Psoas muscle (tissue), 8 donors: ENCODE data around the gene SUFU. TPM values are rescaled to one million over a fixed set of nuclear protein-coding genes. Genes with fewer than 3 reads are reported as not detected.
A peak's percentile ranks its signal among the peaks of the same experiment; 100 is the strongest.

Experiments
- ATAC-seq, 4 donors: fragments of 200-7000 bp; cut with Tn5 transposase; one replicate each; pipeline ENCODE4 v1.9.1; 2020; ENCODE audit warnings: moderate library complexity in 3 of 4, mild to moderate bottlenecking in 2 of 4
- DNase-seq, 2 donors: peaks; one replicate each; pipeline ENCODE4 v3.0.0-alpha.2; 2020
- H3K27ac ChIP-seq: fragments of 200-600 bp; one replicate; pipeline ENCODE4 v1.8.0; 2022
- H3K27me3 ChIP-seq, 3 donors: fragments of 200-600 bp in 1 of 3; one replicate each; pipeline versions ENCODE4 v1.6.1 to v1.8.0; 2013 to 2022; ENCODE audit warnings: low read length in 2 of 3, mild to moderate bottlenecking in 2 of 3, moderate library complexity in 1 of 3; ENCODE audit not compliant: insufficient read depth in 3 of 3
- H3K36me3 ChIP-seq, 2 donors: fragments of 200-600 bp in 1 of 2; one replicate each; pipeline versions ENCODE4 v1.6.1 to v1.8.0; 2013 to 2022; ENCODE audit warnings: low read depth in 1 of 2, mild to moderate bottlenecking in 1 of 2, moderate library complexity in 1 of 2; ENCODE audit not compliant: insufficient read depth in 1 of 2
- H3K4me1 ChIP-seq: fragments of 200-600 bp; one replicate; pipeline ENCODE4 v1.8.0; 2022
- H3K4me3 ChIP-seq: fragments of 200-600 bp; one replicate; pipeline ENCODE4 v1.8.0; 2022; ENCODE audit warnings: mild to moderate bottlenecking
- H3K9me3 ChIP-seq: fragments of 200-600 bp; one replicate; pipeline ENCODE4 v1.8.0; 2022
- WGBS, 3 donors: extraction: QIAGEN DNeasy Blood & Tissue Kit; methylation state at CpG; one replicate each; pipeline versions ENCODE4 v1.1.6 to v1.1.7; 2013; 5-methylcytosine and 5-hydroxymethylcytosine counted together
- intact Hi-C, 2 donors: fragments of 100-400 bp; cut with DNase I; formaldehyde crosslinking; loops; one replicate each; pipeline versions ENCODE4 v1.11.0 to v1.14.2; 2022
- polyA plus RNA-seq, 3 donors: library from polyadenylated mRNA; stranded (reverse); fragments of 200-250 nt; gene quantifications; one replicate each; pipeline ENCODE4 v1.2.3, GENCODE V29; 2013
- total RNA-seq, 4 donors: library from RNA; stranded (reverse); fragmentation: NEBNext Ultra II Directional in 2 of 4; extraction: Animal tissue kit (Norgen Biotek cat#: 25700) in 2 of 4; gene quantifications; one replicate each; pipeline versions ENCODE4 v1.2.1 to v1.2.4, GENCODE V29; 2021 to 2023
- TF ChIP-seq, protein P1 (sequence below): fragments of 200-600 bp; IDR thresholded peaks from one replicate; pipeline ENCODE4 v1.8.0; 2022; ENCODE audit warnings: antibody characterized with exemption
- donor health status: healthy with polysubstance abuse.
- donor health status: DM: no; HTN: no; CAD: no; lungs with moderate emphysema.
- donor health status: Bipolar disorder and iron deficiency.
- donor health status: healthy.
- donor health status: DM: yes; HTN: yes; CAD: no.
- donor health status: DM: no; HTN: no; CAD: no.
- donor health status: DM: no; HTN: no; CAD: no.
- donor health status: DM: yes; HTN: yes; CAD: no.

The SUFU gene
- total and polyA plus RNA-seq, 7 donors = 2.1 to 6.8 (median 5.1) TPM

DNA sequence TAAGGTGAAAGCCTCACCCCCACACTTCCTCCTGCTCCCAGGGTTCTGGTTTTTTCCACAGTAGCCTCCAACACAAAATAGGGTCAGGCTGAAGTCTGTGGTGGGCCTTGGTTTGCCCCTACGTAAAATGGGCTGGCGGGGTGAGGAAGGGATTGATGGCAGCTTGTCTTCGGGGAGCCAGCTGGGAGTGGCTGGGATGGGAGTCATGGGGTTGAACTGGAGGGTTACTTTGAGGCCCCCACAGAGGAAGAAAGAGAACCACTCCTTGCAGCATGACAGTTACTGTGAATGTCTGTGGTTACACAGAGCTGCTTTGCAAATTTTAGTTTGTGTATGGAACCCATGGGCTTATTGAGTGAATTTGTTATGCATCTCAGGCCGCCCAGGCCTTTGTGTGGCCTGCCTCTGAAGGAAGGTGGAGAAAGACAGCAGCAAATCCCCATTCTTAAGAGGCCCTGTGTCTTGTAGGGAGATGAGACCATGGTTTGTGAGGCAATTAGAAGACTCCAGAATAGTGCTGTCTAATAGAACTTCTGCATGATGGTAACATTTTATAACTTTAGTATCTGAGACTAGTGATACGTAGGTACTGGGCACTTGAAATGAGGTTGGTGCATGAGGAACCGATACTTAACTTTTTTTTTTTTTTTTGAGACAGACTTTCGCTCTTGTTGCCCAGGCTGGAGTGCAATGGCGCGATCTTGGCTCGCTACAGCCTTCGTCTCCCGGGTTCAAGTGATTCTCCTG lies 148.6 kb downstream of the SUFU start:
- Histone ChIP-seq H3K27ac (no peak overlapping the region), H3K9me3 (no peaks in the 10 kb centered on the region), H3K36me3 (peaks cover 0 to 76% of the 10 kb centered on the region in 2 donors), H3K4me1 (peaks cover 43% of the 10 kb centered on the region), H3K27me3 (no peaks in the 10 kb centered on the region), H3K4me3 (no peak overlapping the region)
- TF ChIP-seq, protein P1, sequence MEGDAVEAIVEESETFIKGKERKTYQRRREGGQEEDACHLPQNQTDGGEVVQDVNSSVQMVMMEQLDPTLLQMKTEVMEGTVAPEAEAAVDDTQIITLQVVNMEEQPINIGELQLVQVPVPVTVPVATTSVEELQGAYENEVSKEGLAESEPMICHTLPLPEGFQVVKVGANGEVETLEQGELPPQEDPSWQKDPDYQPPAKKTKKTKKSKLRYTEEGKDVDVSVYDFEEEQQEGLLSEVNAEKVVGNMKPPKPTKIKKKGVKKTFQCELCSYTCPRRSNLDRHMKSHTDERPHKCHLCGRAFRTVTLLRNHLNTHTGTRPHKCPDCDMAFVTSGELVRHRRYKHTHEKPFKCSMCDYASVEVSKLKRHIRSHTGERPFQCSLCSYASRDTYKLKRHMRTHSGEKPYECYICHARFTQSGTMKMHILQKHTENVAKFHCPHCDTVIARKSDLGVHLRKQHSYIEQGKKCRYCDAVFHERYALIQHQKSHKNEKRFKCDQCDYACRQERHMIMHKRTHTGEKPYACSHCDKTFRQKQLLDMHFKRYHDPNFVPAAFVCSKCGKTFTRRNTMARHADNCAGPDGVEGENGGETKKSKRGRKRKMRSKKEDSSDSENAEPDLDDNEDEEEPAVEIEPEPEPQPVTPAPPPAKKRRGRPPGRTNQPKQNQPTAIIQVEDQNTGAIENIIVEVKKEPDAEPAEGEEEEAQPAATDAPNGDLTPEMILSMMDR = no peak
- peak in 1 of 2 donors; percentile 5 for DNase-seq
- no peak for ATAC-seq
- intact Hi-C loops = no loop called here
- 87 to 90% (median 89%) methylated on average over 12 of the region's 12 CpGs for WGBS, 3 donors

DNA sequence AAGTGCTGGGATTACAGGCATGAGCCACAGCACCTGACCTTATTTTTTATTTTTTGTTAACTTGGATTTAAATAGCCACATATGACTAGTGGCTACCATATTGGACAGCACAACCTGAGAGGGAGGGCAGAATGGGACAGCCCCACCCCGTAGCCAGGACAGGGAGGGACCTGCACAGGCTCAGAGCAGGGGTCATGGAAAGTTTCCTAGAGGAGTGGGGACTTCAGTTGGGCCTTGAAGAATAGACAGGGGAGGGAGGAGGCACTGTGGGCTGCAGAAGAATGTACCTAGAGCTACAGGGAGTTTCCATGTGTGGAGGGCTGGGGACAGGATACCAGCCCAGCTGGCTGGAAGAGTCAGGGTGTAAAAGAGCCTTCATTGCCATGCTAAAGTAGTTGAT lies 149.3 kb downstream of the SUFU start:
- intact Hi-C loops = no loop called here
- H3K27ac ChIP-seq = no peak overlapping the region
- H3K27me3 ChIP-seq = no peaks in the 10 kb centered on the region
- no peak overlapping the region for H3K4me3 ChIP-seq
- H3K4me1 ChIP-seq = peaks cover 36% of the 10 kb centered on the region
- no peaks in the 10 kb centered on the region for H3K9me3 ChIP-seq
- DNase-seq (peak in 1 of 2 donors; percentile 0), ATAC-seq (no peak)
- WGBS, 3 donors = 89 to 94% (median 91%) methylated on average over 1 of the region's 1 CpG
- H3K36me3 ChIP-seq = peaks cover 0 to 78% of the 10 kb centered on the region in 2 donors
- TF ChIP-seq, protein P1 = no peak

DNA sequence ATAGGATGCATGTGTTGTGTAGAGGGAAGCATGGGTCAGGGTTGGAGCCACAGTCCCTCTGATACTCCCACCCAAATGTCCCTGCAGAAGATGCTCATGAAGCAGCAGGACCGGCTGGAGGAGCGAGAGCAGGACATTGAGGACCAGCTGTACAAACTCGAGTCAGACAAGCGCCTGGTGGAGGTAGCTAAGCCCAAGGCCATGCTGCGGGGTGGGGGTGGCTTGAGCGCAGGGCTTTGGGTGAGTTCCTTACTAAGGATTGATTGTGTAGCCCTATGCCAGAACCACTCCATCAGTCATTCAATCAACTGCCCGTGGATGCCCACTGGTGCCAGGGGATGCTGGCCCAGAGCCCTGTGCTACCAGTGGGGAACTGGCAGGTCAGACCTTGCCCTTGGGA lies 150.8 kb downstream of the SUFU start:
- intact Hi-C loops = no loop called here
- H3K9me3 ChIP-seq = no peaks in the 10 kb centered on the region
- no peaks in the 10 kb centered on the region for H3K27me3 ChIP-seq
- no peak overlapping the region for H3K4me3 ChIP-seq
- no peak overlapping the region for H3K27ac ChIP-seq
- DNase-seq (peak; percentile 9 to 43), ATAC-seq (no peak)
- 70 to 73% (median 71%) methylated on average over 7 of the region's 7 CpGs for WGBS, 3 donors
- H3K4me1 ChIP-seq = peaks cover 21% of the 10 kb centered on the region
- TF ChIP-seq, protein P1 = no peak
- peaks cover 0 to 79% of the 10 kb centered on the region in 2 donors for H3K36me3 ChIP-seq

DNA sequence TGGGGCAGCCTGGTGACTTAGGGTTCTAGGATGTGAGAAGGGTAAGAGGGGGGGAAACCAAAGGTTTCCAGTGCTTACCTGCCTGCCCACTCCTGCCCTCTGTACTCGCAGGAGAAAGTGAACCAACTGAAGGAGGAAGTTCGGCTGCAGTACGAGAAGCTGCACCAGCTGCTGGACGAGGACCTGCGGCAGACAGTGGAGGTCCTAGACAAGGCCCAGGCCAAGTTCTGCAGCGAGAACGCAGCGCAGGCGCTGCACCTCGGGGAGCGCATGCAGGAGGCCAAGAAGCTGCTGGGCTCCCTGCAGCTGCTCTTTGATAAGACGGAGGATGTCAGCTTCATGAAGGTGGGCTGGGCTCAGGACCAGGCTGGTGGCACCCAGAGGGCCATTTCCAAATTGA lies 151.2 kb downstream of the SUFU start:
- peaks cover 17% of the 10 kb centered on the region for H3K4me1 ChIP-seq
- intact Hi-C loops = no loop called here
- no peak overlapping the region for H3K27ac ChIP-seq
- ATAC-seq = no peak
- no peak overlapping the region for H3K4me3 ChIP-seq
- H3K27me3 ChIP-seq = no peaks in the 10 kb centered on the region
- TF ChIP-seq, protein P1 = no peak
- DNase-seq = peak; percentile 2 to 42
- peaks cover 0 to 79% of the 10 kb centered on the region in 2 donors for H3K36me3 ChIP-seq
- no peaks in the 10 kb centered on the region for H3K9me3 ChIP-seq
- 82 to 88% (median 83%) methylated on average over 12 of the region's 12 CpGs for WGBS, 3 donors
